Umbilical cord (tissue), 2 donors: ENCODE data around the gene ZDHHC12. TPM values are rescaled to one million over a fixed set of nuclear protein-coding genes. Genes with fewer than 3 reads are reported as not detected.

Experiments
- DNase-seq: peaks from one replicate; pipeline ENCODE4 v3.0.0-alpha.2; 2015; ENCODE audit warnings: low spot score
- total RNA-seq: library from RNA; depleted of rRNA; stranded (reverse); fragments of >200 nt; gene quantifications from one replicate; pipeline ENCODE4 v1.2.3, GENCODE V29; 2014; ENCODE audit warnings: low replicate concordance; ENCODE audit not compliant: insufficient read depth

ZDHHC12 gene
- total RNA-seq, 1 donor from 2014 or later, result 6.5 TPM

GRCh38 chr9:128688501-128689292, 35.2 kb downstream of the ZDHHC12 start, which contains the start of gene SET:
Gene SET, plus strand, starts transcription at chr9:128689222. Its CDS starts 361 bp downstream, at chr9:128689583.
- peak; percentile 97 for DNase-seq

- no peak for DNase-seq
Observed at GRCh38 chr9:128687453-128687852, 36.5 kb downstream of the ZDHHC12 start.

- no peak for DNase-seq
Observed at GRCh38 chr9:128685636-128686489, 38.1 kb downstream of the ZDHHC12 start.

GRCh38 chr9:128684325-128685199, 39.4 kb downstream of the ZDHHC12 start:
- DNase-seq, result peak; percentile 86

- no peak for DNase-seq
Observed at GRCh38 chr9:128684065-128684324, 39.9 kb downstream of the ZDHHC12 start.

- peak; percentile 56 for DNase-seq
Observed at GRCh38 chr9:128683340-128684064, 40.4 kb downstream of the ZDHHC12 start.

- DNase-seq, result no peak
Observed at GRCh38 chr9:128677794-128678193, 46.1 kb downstream of the ZDHHC12 start.

- no peak for DNase-seq
Observed at GRCh38 chr9:128675382-128675781, 48.5 kb downstream of the ZDHHC12 start.

Other genes with a start within 250 kb of the ZDHHC12 start
- gene GLE1, start 219.4 kb downstream of the ZDHHC12 start, total RNA-seq, result 8.7 TPM
- 263 TPM for gene SPTAN1, start 171.5 kb downstream of the ZDHHC12 start, total RNA-seq
- gene DYNC2I2, start 67.3 kb downstream of the ZDHHC12 start, total RNA-seq, result 20.0 TPM
- gene SET, start 34.9 kb downstream of the ZDHHC12 start, total RNA-seq, result 287 TPM
- gene PKN3, start 21.6 kb downstream of the ZDHHC12 start, total RNA-seq, result 1.7 TPM
- 15.4 TPM for gene ZER1, start 47.8 kb upstream of the ZDHHC12 start, total RNA-seq
- 6.5 TPM for gene TBC1D13, start 63.1 kb upstream of the ZDHHC12 start, total RNA-seq
- 7.2 TPM for gene ENDOG, start 94.4 kb upstream of the ZDHHC12 start, total RNA-seq
- gene SPOUT1, start 105.7 kb upstream of the ZDHHC12 start, total RNA-seq, result 7.7 TPM
- 3.9 TPM for gene KYAT1, start 157.8 kb upstream of the ZDHHC12 start, total RNA-seq
- 25.0 TPM for gene LRRC8A, start 158.0 kb upstream of the ZDHHC12 start, total RNA-seq
- gene PHYHD1, start 196.9 kb upstream of the ZDHHC12 start, total RNA-seq, result 24.3 TPM
- 9.4 TPM for gene DOLK, start 223.5 kb upstream of the ZDHHC12 start, total RNA-seq
- gene NUP188, start 223.6 kb upstream of the ZDHHC12 start, total RNA-seq, result 30.1 TPM